DMS79 (cell line): ENCODE data around the gene ADAD2.

Experiments used
- DNase-seq: peaks from one replicate; lab custom pipeline; 2025; lab: John Stamatoyannopoulos, UW

The ADAD2 gene

GRCh38 chr16:84176192-84177053, 14.5 kb upstream of the ADAD2 start:
- DNase-seq = no peak

- DNase-seq = no peak
Observed at GRCh38 chr16:84177741-84178073, 13.2 kb upstream of the ADAD2 start.

GRCh38 chr16:84178146-84178765, 12.7 kb upstream of the ADAD2 start:
- DNase-seq = no peak

GRCh38 chr16:84178892-84179611, 11.9 kb upstream of the ADAD2 start:
- DNase-seq = no peak

GRCh38 chr16:84179612-84180320, 11.2 kb upstream of the ADAD2 start:
- DNase-seq = no peak

- DNase-seq = no peak
Observed at GRCh38 chr16:84180519-84181140, 10.3 kb upstream of the ADAD2 start.

GRCh38 chr16:84181144-84181915, 9.6 kb upstream of the ADAD2 start:
- DNase-seq = no peak

GRCh38 chr16:84182104-84182503, 8.9 kb upstream of the ADAD2 start:
- no peak for DNase-seq

GRCh38 chr16:84182680-84183571, 8.0 kb upstream of the ADAD2 start:
- DNase-seq = no peak

- DNase-seq = no peak
Observed at GRCh38 chr16:84183572-84183875, 7.4 kb upstream of the ADAD2 start.

GRCh38 chr16:84183911-84184591, 6.9 kb upstream of the ADAD2 start:
- DNase-seq = no peak

- no peak for DNase-seq
Observed at GRCh38 chr16:84184775-84185174, 6.2 kb upstream of the ADAD2 start.

GRCh38 chr16:84186685-84187437, 4.1 kb upstream of the ADAD2 start, which contains the start of gene TAF1C:
Gene TAF1C, minus strand, starts transcription at chr16:84187057. Its CDS starts 2,069 bp downstream, at chr16:84184988.
- peak; percentile 53 for DNase-seq

- DNase-seq = no peak
Observed at GRCh38 chr16:84191466-84191865, 509 bp downstream of the ADAD2 start.

GRCh38 chr16:84193480-84193879, 2.5 kb downstream of the ADAD2 start:
- DNase-seq = no peak

- no peak for DNase-seq
Observed at GRCh38 chr16:84194018-84194417, 3.1 kb downstream of the ADAD2 start.

- DNase-seq = peak; percentile 17
Observed at GRCh38 chr16:84194470-84195200, 3.7 kb downstream of the ADAD2 start.
